ENCODE measurements around the gene C2CD2.
A peak's percentile ranks its signal among the peaks of the same experiment; 100 is the strongest.

C2CD2 gene

GRCh38 chr21:41867313-41867712 lies 86.5 kb downstream of the C2CD2 start:
- H3K27ac Mint-ChIP-seq: no peak overlapping the region
- no peaks in the 10 kb centered on the region for H3K36me3 Mint-ChIP-seq (ENCODE audit: low read depth)
- no peaks in the 10 kb centered on the region for H3K9me3 Mint-ChIP-seq
- no peaks in the 10 kb centered on the region for H3K27me3 Mint-ChIP-seq (ENCODE audit: low read depth, poor library complexity)
- DNase-seq: no peak
- TF ChIP-seq CTCF (IDR thresholded peaks at IDR 0.05): no peak
- peaks cover 48% of the 10 kb centered on the region for H3K4me1 Mint-ChIP-seq
- no peak overlapping the region for H3K4me3 Mint-ChIP-seq

DNA sequence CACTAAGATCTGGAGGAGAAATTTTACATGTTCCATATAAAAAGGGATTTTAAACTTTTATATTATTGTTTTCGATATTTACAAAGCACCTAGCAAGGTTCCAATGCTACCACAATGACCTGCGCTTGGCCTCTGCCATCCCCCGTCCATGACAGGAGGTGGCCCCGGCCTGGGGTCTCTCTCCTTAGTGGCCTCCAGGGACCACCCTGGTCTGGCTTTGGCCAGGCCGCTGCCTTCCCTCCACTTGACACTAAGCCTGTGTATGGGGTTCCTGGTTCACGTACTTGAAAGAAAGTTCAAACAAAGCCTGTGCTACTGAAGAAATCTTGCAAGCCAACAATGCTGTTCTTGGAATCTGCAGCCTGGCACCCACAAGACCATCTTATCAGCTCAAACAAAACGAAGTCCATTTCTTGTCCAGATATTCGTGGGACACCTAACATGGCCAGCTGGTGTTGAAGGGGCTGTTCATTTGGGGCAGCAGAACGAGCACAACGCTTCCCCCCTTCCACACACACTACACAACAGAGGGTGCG lies 87.5 kb downstream of the C2CD2 start:
- H3K4me1 Mint-ChIP-seq: peaks cover 48% of the 10 kb centered on the region
- H3K4me3 Mint-ChIP-seq: no peak overlapping the region
- TF ChIP-seq CTCF (IDR thresholded peaks at IDR 0.05): no peak
- no peaks in the 10 kb centered on the region for H3K36me3 Mint-ChIP-seq (ENCODE audit: low read depth)
- H3K27ac Mint-ChIP-seq: no peak overlapping the region
- no peak for DNase-seq
- H3K27me3 Mint-ChIP-seq (ENCODE audit: low read depth, poor library complexity): no peaks in the 10 kb centered on the region
- no peaks in the 10 kb centered on the region for H3K9me3 Mint-ChIP-seq

- no peak for DNase-seq
- Mint-ChIP-seq H3K27me3 (ENCODE audit: low read depth, poor library complexity) (no peaks in the 10 kb centered on the region), H3K4me3 (no peak overlapping the region), H3K36me3 (ENCODE audit: low read depth) (no peaks in the 10 kb centered on the region), H3K27ac (no peak overlapping the region), H3K9me3 (no peaks in the 10 kb centered on the region), H3K4me1 (peaks cover 41% of the 10 kb centered on the region)
- TF ChIP-seq CTCF (IDR thresholded peaks at IDR 0.05): no peak
Measured at GRCh38 chr21:41865002-41865777, 88.6 kb downstream of the C2CD2 start.

DNA sequence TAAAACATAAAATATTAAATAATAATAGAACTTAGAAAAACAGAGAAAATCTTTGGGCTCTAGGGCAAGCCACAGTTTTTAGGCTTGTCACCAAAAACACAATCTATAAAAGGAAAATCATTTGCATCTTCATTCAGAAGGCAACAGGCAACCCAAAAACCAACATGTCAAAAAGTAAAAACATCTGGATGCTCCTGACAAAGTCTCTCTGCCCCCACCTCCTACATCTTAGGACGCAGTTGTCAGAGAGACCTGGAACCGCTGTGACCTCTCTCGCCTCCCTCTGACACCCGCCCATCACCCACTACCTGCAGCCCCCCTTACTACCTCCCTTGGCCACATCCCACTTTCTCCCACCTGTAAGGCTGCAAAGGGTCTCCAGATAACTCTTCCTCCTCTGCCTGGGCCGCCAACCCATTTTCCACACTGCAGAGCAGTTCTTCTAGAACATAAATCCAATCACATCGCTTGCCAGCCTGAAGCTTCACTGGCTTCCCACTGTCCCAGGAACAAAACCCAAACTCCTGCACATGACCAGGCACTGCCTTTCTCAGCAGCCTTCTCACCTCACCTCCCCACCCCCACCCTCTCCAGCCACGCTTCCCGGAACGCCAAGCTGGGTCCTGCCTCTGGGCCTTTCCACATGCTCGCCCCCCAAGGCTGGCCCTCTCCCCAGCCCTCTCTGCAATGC lies 89.4 kb downstream of the C2CD2 start:
- Mint-ChIP-seq H3K4me1 (peaks cover 35% of the 10 kb centered on the region), H3K27ac (no peak overlapping the region), H3K4me3 (no peak overlapping the region), H3K27me3 (ENCODE audit: low read depth, poor library complexity) (no peaks in the 10 kb centered on the region), H3K36me3 (ENCODE audit: low read depth) (no peaks in the 10 kb centered on the region), H3K9me3 (no peaks in the 10 kb centered on the region)
- no peak for DNase-seq
- TF ChIP-seq CTCF (IDR thresholded peaks at IDR 0.05): no peak

- Mint-ChIP-seq H3K27ac (peak overlapping the region; percentile 25), H3K9me3 (no peaks in the 10 kb centered on the region), H3K36me3 (ENCODE audit: low read depth) (no peaks in the 10 kb centered on the region), H3K27me3 (ENCODE audit: low read depth, poor library complexity) (no peaks in the 10 kb centered on the region), H3K4me3 (no peak overlapping the region), H3K4me1 (peaks cover 35% of the 10 kb centered on the region)
- no peak for DNase-seq
- TF ChIP-seq CTCF (IDR thresholded peaks at IDR 0.05): no peak
Measured at GRCh38 chr21:41863439-41863740, 90.4 kb downstream of the C2CD2 start.
